ENCODE measurements around the gene AQP9.
"Not testable (repeated sequence)": the region's sequence is repeated elsewhere in the genome, so short reads cannot be mapped to it uniquely, and the experiment has no call there.

Gene AQP9

DNA sequence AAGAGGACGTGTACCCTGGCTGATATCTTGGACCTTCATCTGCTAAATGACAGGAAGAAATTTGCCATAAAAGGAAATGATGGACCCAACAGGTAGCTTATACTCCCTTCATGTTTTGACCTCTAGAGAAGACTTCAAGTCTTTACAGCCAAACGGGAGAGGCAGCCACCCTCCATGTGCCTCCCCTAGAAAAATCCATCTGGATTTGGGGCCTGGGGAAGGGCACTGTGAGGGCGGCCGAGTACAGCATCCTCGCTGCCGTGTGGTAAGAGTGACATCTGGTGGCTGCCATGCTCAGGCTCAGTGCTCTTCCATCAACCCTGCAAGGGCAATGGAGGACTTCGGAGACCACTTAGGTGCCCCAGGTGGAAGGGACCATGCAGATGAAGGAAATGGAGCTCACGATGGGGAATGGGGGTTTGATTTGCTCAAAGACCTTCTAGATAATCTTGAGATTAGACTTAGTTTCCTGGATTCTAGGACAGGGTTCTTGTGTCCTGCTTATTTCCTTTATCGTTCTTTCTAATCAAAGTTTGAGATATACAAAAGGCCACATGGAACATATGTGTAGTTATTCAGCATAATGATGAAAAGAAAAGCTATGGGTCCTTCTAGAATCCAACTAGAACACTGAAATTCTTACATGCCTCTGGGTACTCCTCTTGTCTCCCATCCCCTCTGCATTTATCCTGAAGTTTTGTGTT lies 44.4 kb downstream of the AQP9 start:
- DNase-seq (ENCODE audit: low read depth): peak; percentile 23

DNA sequence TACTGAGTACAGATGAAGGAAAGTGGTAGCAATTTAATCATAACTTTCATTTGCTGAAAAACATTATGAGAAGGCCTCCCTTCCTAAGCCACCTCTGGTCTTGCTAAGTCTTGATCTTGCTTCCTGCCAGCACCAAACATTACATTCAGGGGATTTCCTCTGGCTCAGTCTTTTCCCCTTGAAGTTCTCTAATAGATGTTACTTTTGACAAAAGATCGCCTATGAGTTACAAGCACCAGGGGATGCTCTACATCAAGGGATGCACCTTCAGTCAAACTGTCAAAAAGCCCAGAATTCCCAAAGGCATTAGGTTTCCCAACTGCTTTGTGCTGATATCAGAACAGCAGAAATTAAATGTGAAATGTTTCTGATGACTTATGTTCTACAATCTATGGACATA lies 47.3 kb downstream of the AQP9 start:
- no peak for DNase-seq (ENCODE audit: low read depth)

- DNase-seq (ENCODE audit: low read depth): no peak
Observed at GRCh38 chr15:58189148-58189811, 51.1 kb downstream of the AQP9 start.

DNA sequence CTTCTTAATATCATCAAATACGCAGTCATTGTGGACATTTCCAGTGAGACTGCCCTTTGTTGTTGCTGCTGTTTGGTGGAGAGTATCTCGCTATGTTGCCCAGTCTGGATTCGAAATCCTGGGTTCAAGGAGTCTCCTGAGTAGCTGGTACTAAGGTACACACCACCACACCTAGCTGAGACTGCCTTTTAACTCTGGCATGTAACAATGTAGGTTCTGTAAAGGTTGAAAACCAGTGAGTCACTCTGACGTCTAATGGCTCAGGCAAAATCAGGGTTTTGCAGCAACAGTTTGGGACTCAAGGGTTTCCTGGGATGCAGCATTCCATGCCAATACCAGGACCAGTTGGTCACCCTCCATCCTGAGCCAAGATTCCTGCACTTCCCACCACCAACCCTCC lies 52.2 kb downstream of the AQP9 start:
- DNase-seq (ENCODE audit: low read depth): no peak

- DNase-seq (ENCODE audit: low read depth): not testable (repeated sequence)
Observed at GRCh38 chr15:58193636-58194035, 55.5 kb downstream of the AQP9 start.

DNA sequence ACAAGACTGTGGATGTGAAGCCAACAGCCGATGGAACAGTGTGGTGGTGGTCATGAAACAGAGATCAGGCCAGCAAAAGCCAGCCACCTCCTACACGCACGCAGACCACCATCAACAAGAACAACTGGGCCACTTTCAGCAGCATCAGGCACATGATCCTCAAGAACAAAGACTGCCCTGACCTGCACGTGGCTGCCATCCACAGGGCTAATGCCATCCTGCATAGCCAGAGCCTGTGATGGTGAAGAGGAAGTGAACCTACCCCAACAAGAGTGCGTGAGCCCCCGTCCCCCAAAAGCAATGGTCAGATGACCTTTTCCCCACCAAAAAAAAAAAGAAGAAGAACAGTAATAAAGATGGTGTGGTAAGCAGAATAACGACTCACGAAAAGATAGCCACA lies 62.6 kb downstream of the AQP9 start:
- DNase-seq (ENCODE audit: low read depth): no peak

DNA sequence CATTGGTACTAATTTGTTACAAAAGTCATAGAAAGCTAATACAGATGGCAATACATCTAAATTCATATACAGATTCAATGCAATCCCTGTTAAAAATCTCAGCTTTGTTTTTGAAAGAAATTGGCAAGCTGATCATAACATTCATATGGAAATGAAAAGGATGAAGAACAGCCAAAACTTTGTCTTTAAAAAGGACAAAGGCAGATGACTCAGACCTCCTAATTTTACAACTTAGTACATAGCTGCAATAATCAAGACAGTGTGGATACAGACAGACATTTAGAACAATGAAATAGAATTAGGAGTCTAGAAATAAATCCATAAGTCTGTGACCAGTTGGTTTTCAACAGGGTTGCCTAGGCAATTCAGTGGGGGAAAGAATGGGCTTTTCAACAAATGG lies 63.3 kb downstream of the AQP9 start:
- DNase-seq (ENCODE audit: low read depth): no peak

GRCh38 chr15:58203537-58203936 lies 65.4 kb downstream of the AQP9 start:
- DNase-seq (ENCODE audit: low read depth): no peak

DNA sequence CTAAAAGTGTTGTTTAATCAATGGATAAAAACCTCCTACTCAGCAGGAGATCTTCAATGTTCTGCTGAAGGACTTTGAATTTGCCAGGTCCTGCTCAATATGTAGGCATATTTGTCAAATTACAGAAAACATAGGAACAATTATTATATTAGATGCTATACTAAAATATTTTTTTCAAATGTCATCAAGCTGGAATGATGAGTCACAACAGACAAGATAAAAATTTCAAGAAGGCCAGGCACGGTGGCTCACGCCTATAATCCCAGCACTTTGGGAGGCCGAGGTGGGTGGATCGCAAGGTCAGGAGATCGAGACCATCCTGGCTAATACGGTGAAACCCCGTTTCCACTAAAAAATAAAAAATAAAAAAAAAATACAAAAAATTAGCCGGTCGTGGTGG lies 68.0 kb downstream of the AQP9 start:
- DNase-seq (ENCODE audit: low read depth): no peak

- DNase-seq (ENCODE audit: low read depth): not testable (repeated sequence)
Observed at GRCh38 chr15:58208217-58208616, 70.0 kb downstream of the AQP9 start.

- not testable (repeated sequence) for DNase-seq (ENCODE audit: low read depth)
Observed at GRCh38 chr15:58209007-58209481, 70.9 kb downstream of the AQP9 start.

DNA sequence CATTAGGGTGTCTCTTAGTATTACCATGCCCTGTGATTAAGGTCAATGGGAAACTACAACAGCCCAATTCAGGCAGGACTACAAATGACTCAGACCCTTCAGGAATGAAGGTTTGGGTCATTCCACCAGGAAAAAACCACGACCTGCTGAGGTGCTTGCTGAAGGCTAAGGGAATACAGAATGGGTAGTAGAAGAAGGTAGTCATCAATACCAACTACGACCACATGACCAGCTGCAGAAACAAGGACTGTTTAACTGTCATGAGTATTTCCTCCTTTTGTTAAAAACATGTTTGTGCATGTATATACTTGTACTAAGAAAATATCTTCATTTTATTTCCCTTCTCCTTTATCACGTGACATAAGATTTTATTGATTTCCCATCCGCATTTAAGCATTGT lies 71.8 kb downstream of the AQP9 start:
- not testable (repeated sequence) for DNase-seq (ENCODE audit: low read depth)

DNA sequence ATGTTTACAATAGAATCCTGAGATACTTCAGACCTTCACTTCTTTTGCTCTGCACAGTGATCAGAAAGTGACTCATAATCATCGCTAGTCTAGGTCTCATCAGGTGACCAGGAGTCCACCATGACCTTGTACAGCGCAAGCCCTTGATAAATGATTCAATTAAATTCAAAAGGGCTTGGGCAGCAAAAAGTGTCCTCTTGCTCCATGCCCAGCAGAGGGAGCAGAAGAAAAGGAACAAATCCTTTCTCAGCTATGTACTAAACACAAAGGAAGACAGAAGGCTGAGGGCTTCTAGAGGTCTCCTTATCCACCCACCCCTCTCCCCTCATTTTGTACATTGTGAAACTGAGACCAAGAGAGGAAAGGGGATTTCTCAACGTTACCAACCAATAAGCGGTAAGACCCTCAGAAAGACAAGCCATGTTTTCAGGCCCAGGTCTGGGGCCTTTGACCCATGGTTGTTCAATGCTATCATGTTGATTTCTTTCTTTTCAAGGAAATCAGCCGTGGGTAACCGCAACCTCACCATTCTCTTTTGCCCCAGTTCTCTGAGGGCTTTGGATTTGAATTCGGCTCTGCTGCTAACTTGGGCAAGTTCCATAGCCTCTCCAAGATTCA lies 74.8 kb downstream of the AQP9 start:
- no peak for DNase-seq (ENCODE audit: low read depth)

- no peak for DNase-seq (ENCODE audit: low read depth)
Observed at GRCh38 chr15:58213587-58214338, 75.6 kb downstream of the AQP9 start.

- no peak for DNase-seq (ENCODE audit: low read depth)
Observed at GRCh38 chr15:58214591-58215340, 76.6 kb downstream of the AQP9 start.

DNA sequence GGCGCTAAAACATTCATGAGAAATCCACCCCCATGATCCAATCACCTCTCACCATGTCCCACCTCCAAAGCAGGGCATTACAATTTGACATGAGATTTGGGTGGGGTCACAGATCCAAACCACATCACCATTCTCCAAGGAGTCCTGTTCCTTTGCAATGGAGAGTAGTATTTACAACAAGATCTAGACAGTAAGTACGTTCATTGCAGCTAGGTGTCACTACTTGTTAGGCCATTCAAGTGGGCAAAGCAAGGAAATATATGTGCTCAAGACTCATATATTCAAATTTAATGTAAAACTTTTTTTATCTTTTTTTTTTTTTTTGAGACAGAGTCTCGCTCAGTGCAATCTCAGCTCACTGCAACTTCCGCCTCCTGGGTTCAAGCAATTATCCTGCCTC lies 79.3 kb downstream of the AQP9 start:
- DNase-seq (ENCODE audit: low read depth): no peak

GRCh38 chr15:58221591-58222241 lies 83.5 kb downstream of the AQP9 start:
- DNase-seq (ENCODE audit: low read depth): no peak

DNA sequence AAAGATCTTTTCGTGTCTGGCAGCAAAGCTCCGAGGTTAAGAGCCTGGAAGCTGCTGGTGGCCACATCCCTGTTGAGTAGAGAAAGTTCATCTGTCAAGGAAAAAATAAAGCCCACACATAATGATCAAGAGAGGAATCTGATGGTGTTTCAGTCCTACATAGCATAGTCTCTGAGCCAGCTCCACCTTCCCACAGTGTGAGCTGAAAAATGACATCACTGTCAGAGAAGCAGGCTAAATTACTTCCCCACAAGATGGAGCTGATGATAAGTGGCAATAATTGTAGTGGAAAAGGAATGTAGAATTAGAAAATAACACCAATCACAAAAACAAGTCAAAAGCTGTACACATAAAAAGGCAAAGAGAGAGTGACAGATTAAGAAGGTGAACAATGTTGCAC lies 84.5 kb downstream of the AQP9 start:
- DNase-seq (ENCODE audit: low read depth): no peak

DNA sequence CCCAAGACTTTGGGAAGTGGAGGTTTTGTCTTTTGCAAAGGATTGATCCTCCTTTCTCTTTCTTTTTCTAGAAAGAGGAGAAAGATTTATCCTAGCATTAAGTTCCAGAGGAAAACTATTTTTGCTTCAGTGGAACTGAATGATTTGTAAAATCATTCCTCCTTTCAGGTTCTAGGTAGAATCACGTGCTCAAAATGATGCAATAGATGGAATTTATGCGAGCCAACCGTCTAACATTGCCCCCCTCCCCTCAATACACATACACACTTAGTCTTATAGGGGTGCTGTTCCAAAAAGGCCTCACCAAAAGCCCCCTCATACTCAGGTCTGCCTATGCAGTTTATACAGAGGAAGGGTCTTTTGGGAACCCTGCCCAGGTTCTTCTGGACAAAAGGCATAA lies 85.3 kb downstream of the AQP9 start:
- DNase-seq (ENCODE audit: low read depth): no peak

GRCh38 chr15:58224068-58224467 lies 85.9 kb downstream of the AQP9 start:
- DNase-seq (ENCODE audit: low read depth): no peak

All from activated T-cell treated with anti-CD3 and anti-CD28 coated beads for 24 hours (primary cell).